Measurements from ENCODE around the gene FBXL19. TPM values are rescaled to one million over a fixed set of nuclear protein-coding genes. Genes with fewer than 3 reads are reported as not detected.
"Not testable (repeated sequence)": the region's sequence is repeated elsewhere in the genome, so short reads cannot be mapped to it uniquely, and the experiment has no call there.

Gene FBXL19
- total RNA-seq, 1 experiment from 2014 or later: 89.8 TPM

DNA sequence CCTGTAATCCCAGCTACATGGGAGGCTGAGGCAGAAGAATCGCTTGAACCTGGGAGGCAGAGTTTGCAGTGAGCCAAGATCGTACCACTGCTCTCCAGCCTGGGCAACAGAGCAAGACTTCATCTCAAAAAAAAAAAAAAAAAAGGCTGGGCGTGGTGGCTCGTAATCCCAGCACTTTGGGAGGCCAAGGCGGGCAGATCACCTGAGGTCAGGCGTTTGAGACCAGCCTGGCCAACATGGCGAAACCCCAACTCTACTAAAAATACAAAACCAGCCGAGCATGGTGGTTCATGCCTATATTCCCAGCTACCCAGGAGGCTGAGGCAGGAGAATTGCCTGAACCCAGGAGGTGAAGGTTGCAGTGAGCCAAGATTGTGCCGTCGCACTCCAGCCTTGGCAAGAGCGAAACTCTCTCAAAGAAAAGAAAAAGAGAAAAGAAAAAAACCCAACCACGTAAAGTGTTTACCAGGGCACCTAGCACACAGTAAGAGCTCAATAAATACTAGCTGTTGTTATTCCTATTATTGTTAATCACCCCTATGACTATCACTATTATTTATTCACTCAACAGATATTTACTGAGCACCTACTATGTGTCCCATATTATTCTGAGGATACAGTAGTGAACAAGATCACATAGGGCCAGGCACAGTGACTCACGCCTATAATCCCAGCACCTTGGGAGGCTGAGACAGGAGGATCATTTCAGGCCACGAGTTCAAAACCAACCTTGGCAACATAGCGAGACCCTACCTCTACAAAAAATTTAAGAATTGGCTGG is 32.1 kb upstream of the FBXL19 start:
- DNase-seq; H3K4me3 ChIP-seq (ENCODE audit: insufficient read depth, low read depth, low read length); H3K36me3 ChIP-seq (replicated peaks; ENCODE audit: control insufficient read depth, insufficient read depth, low read length); H3K27me3 ChIP-seq (ENCODE audit: control insufficient read depth, insufficient read depth, low read length): not testable (repeated sequence)

DNA sequence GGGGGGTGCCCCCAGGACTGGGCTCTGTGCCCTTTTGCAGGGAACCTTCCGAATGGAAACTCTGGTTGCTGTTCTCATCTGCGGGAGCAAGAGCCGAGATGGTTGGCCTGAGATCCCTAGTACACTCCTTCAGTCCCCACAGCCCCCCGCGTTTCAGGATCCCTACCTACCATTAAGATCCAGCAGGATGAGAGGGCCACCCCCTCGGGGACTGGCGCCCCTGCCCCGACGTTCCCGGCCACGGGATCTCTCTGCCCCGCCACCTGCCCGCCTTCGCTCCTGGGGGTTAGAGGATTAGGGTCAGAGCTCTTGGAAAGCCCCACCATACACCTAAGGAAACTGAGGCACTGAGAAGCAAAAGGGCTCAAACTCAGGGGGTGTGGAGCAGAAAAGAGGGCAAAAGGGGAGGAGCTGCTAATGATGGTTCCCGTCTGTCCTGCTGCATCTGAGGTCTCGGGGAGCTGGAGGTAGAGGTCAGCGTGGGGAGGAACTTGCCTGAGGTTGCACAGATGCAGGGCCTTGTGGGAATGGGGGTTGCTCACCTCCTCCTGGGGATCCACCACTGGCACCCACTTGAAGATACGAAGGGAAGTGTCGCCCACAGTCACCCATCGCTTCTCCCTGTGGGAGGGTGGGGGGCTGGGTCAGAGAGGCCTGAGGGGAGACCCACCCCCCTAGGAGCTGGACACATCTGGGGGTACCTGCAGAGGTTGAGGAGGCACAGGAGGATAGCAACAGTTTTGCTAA is 30.5 kb upstream of the FBXL19 start:
- Histone ChIP-seq H3K27me3 (ENCODE audit: control insufficient read depth, insufficient read depth, low read length) (peaks cover 5% of the 10 kb centered on the region; the same call in 1 of the 2 replicates), H3K4me3 (ENCODE audit: insufficient read depth, low read depth, low read length) (peak overlapping the region; percentile 93), H3K36me3 (replicated peaks; ENCODE audit: control insufficient read depth, insufficient read depth, low read length) (peaks cover 4% of the 10 kb centered on the region)
- peak; percentile 53 for DNase-seq

DNA sequence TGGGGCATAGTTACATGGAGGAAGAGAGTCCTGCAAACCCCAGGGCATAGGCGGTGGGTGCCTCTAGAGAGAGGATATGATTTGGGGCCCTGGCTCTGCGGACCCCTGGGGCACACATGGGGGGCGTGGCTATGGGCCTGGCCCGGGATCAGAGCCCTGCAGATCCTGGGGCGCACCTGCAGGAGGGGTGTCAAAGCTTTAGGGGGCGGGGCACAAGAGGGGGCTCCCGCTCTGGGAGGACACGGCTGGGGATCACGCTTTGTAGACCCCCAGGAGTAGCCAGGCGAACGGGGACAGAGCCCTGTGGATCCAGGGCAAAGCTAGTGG is 30.0 kb upstream of the FBXL19 start:
- peaks cover 5% of the 10 kb centered on the region; the same call in 1 of the 2 replicates for H3K27me3 ChIP-seq (ENCODE audit: control insufficient read depth, insufficient read depth, low read length)
- H3K36me3 ChIP-seq (replicated peaks; ENCODE audit: control insufficient read depth, insufficient read depth, low read length): peaks cover 4% of the 10 kb centered on the region
- peak; percentile 82 for DNase-seq
- H3K4me3 ChIP-seq (ENCODE audit: insufficient read depth, low read depth, low read length): peak overlapping the region; percentile 93

DNA sequence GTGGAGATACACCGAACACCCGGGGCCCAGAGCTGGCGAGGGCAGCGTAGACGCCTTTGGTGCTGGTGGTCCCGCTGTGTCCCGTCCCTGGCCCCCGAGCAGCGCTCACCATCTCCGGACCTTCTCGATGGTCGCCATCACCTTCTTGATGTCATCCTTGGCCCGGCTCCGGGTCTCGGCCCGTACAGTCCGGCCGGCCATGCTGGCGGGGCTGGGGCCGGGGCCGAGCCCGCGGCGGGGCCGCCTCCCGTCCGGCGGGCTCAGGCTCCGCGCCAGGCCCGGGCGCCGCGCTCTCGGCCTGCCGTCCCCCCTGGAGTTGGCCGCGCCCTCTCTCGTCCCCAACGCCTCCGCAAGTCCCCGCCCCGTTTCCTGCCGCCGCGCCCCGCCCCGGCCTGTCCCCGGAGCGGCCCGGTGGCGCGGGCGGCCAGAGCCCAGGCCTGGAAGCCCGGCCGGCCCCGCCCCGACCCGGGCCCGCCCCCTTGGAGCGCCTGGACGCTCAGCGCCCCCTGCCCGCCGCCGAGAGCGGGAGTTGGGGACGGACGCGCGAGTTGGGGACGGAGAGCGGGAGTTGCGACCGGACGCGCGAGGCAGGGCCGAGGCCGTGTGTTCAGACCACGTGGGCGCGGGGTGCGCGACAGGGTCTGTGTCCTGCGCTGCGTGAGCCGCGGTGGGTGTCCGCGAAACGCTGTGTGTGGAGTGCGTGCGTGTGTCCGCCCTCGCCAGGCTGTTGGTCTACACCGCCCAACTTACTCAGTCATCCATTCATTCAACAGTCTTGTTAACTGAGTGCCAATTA is 29.4 kb upstream of the FBXL19 start, which contains the start of gene BCL7C:
Gene BCL7C (minus strand): TSS at position 334 of the 796 bp plus-strand sequence. CDS start 133 bp downstream, at position 201.
- peak; percentile 98 for DNase-seq
- Histone ChIP-seq H3K27me3 (ENCODE audit: control insufficient read depth, insufficient read depth, low read length) (peaks cover 5% of the 10 kb centered on the region; the same call in 1 of the 2 replicates), H3K36me3 (replicated peaks; ENCODE audit: control insufficient read depth, insufficient read depth, low read length) (peaks cover 3% of the 10 kb centered on the region), H3K4me3 (ENCODE audit: insufficient read depth, low read depth, low read length) (peak within 1 kb of the TSS; percentile 93)

DNA sequence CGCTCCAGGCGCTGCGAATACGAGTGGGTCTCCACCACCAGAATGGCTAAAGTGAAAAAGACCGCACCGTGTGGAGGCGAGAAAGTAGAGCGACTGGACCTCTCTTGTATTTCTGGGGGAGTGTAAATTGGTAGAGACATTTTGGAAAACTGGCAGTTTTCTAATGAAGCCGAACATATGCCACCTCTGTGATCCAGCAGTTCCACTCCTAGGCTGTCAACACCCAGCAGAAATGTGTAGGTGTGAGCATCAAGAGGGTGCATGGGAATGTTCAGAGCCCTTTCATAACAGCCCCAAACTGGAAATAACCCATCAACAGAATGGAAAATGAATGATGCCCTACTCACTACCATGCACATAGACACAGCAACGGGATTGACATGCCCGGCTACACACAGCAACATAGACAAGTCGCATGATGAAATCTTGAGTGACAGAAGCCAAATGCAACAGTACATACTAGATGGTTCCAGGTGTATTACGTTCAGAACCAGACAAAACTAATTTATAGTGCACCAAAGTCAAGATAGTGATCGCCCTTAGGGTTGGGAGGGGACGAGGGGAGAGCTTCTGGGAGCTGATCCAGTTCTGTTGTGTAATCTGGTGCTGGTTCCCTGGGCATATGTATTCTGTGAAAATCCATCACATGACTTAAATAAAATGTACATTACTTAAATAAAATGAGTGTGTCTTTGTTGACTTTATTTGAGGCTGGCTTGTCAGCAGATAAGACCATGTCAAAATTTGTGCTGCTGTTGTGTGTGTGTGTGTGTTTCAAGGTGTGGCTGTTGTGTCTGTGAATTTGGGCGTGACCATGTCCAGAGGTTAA is 28.6 kb upstream of the FBXL19 start:
- H3K4me3 ChIP-seq (ENCODE audit: insufficient read depth, low read depth, low read length): peak overlapping the region; percentile 65

DNA sequence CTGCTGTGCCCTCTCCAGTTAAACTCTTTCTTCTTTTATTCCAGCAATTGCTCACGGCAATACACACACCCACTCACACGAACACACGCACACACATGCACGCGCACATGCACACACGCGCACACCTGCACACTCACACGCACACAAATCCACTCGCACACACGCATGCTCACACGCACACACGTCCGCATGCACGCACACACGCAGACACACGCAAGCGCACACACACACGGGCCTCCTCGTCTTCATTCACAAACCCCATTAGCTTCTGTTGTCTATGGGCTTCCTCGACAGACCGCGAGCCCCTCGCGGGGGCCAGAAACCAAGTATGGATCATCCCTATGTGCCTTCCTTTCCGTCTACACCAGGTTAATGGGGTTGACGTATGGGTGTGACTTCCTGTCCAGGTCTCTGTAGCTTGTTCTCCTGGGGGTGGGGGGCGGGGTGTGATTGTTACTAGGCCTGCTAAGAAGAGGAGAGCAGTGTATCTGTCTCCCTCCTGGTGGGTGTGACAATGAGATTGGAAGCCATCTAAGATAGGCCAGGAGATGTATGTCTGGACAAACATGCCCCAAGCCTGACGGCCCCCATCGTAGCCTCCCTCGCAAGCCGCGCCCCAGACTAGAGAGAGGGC is 27.6 kb upstream of the FBXL19 start:
- H3K4me3 ChIP-seq (ENCODE audit: insufficient read depth, low read depth, low read length): peak overlapping the region; percentile 60
- no peak for DNase-seq
- no peaks in the 10 kb centered on the region for H3K36me3 ChIP-seq (replicated peaks; ENCODE audit: control insufficient read depth, insufficient read depth, low read length)
- H3K27me3 ChIP-seq (ENCODE audit: control insufficient read depth, insufficient read depth, low read length): peaks cover 5% of the 10 kb centered on the region; the same call in 1 of the 2 replicates

More for the DNA sequence above, 28.6 kb upstream of the FBXL19 start:
- DNase-seq: no peak
- Histone ChIP-seq H3K27me3 (ENCODE audit: control insufficient read depth, insufficient read depth, low read length) (peaks cover 5% of the 10 kb centered on the region; the same call in 1 of the 2 replicates), H3K36me3 (replicated peaks; ENCODE audit: control insufficient read depth, insufficient read depth, low read length) (no peaks in the 10 kb centered on the region)

DNA sequence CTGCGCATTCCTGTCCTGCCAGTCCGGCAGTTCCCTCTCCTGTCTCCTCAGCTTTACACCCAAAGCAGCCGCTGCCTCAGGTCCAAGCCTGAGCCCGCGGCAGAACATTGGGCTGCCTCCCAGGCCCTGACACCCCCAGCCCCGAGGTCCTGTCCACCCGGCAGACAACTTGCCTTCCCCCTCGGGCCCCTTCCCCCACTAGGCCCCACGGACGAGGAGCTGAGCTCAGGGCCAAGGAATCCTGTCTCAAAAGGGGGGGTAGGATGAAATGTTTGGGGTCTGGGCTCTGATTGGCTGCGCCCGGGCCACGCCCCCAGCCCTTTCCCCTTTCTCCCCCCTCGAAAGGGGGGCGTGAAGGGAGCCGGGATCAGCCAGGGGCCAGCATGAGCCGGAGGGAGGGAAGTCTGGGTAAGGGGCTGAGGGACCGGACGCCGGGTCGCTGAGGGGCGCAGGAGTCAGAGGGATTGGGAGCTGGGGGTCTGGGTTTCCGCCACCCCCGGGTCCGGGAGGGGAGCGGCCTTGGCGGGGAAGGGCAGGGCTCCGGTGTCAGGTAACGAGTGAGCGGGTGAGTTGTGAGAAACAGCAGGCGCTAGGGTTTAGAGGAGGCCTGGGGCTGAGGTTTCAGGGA is 27.0 kb upstream of the FBXL19 start, which contains the start of gene CTF1:
Gene CTF1 (plus strand): TSS at position 354 of the 628 bp plus-strand sequence. CDS start 30 bp downstream, at position 384.
- DNase-seq: peak; percentile 94
- Histone ChIP-seq H3K4me3 (ENCODE audit: insufficient read depth, low read depth, low read length) (peak within 1 kb of the TSS; percentile 60), H3K27me3 (ENCODE audit: control insufficient read depth, insufficient read depth, low read length) (peaks cover 5% of the 10 kb centered on the region; the same call in 1 of the 2 replicates), H3K36me3 (replicated peaks; ENCODE audit: control insufficient read depth, insufficient read depth, low read length) (no peaks in the 10 kb centered on the region)

DNA sequence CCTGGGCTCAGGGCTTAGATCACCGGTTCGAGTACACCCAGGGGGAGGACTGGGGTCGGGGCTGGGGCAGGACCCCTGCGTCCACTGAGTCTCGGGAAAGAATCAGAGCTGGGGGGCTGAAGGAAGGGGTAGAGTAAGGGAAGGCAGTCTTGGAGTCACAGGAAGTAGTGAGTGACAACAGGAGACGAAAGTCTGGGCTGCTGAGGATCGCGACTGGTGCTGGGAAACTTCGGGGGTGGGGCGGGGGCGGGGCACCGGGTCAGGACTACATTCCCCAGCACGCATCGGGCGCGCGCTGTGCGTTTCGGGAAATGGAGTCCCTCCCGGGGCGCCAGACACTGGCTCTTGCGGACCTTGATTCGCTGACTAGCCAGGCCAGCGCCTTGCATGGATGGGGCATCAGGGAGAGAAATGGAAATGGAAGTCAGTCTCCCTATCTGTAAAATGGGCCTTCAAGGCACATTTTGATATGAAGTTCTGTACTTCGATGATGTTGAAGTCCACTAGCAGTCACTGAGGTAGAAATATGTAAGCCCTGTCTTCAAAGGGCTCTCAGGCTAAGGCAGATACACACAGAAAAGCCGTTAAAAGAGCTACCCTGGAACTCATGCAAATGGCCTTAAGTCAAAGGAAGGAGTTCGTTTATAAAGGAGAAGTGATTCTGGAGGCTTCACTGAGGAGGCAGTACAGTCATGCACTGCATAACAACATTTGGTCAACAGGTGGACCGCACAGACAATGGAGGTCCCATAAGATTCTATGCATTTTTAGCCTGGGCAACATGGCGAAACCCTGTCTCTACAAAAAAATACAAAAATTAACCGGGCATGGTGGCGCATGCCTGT is 26.3 kb upstream of the FBXL19 start:
- DNase-seq: peak; percentile 95
- H3K27me3 ChIP-seq (ENCODE audit: control insufficient read depth, insufficient read depth, low read length): peaks cover 5% of the 10 kb centered on the region
- no peaks in the 10 kb centered on the region for H3K36me3 ChIP-seq (replicated peaks; ENCODE audit: control insufficient read depth, insufficient read depth, low read length)
- peak overlapping the region; percentile 60 for H3K4me3 ChIP-seq (ENCODE audit: insufficient read depth, low read depth, low read length)

DNA sequence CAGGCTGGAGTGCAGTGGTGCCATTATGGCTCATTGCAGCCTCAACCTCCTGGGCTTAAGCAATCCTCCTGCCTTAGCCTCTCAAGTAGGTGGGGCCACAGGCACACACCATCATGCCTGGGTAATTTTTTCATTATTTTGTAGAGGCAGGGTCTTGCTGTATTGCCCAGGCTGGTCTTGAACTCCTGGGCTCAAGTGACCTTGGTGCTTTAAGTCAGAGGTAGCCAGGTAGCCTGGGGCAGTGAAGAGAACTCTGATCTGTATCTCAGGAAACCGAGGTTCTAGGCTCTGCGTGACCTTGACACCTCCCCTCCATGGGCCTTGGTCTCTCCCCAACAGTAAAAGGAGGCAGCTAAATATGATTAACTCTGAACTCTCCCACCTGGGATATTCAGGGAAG is 23.6 kb upstream of the FBXL19 start:
- H3K27me3 ChIP-seq (ENCODE audit: control insufficient read depth, insufficient read depth, low read length): no peaks in the 10 kb centered on the region; the same call in none of the 2 replicates

DNA sequence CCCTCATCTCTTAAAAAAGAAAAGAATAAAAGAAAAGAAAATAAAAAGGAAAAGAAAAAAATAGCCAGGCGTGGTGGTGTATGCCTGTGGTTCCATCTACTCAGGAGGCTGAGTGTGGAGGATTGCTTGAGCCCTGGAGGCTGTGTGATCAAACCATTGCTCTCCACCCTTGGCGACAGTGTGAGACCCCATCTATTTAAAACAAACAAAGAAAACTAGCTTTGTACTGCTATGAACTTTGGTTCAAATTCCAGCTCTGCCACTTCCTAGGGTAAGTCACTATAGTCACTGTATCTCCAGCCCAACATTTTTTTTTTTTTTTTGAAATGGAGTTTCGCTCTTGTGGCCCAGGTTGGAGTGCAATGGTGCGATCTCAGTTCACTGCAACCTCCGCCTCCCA is 22.8 kb upstream of the FBXL19 start:
- no peak for DNase-seq
- Histone ChIP-seq H3K27me3 (ENCODE audit: control insufficient read depth, insufficient read depth, low read length) (no peaks in the 10 kb centered on the region; the same call in 1 of the 2 replicates), H3K36me3 (replicated peaks; ENCODE audit: control insufficient read depth, insufficient read depth, low read length) (no peaks in the 10 kb centered on the region), H3K4me3 (ENCODE audit: insufficient read depth, low read depth, low read length) (no peak overlapping the region)

More for the DNA sequence above, 23.6 kb upstream of the FBXL19 start:
- H3K4me3 ChIP-seq (ENCODE audit: insufficient read depth, low read depth, low read length): no peak overlapping the region
- peak; percentile 6 for DNase-seq
- no peaks in the 10 kb centered on the region for H3K36me3 ChIP-seq (replicated peaks; ENCODE audit: control insufficient read depth, insufficient read depth, low read length)

DNA sequence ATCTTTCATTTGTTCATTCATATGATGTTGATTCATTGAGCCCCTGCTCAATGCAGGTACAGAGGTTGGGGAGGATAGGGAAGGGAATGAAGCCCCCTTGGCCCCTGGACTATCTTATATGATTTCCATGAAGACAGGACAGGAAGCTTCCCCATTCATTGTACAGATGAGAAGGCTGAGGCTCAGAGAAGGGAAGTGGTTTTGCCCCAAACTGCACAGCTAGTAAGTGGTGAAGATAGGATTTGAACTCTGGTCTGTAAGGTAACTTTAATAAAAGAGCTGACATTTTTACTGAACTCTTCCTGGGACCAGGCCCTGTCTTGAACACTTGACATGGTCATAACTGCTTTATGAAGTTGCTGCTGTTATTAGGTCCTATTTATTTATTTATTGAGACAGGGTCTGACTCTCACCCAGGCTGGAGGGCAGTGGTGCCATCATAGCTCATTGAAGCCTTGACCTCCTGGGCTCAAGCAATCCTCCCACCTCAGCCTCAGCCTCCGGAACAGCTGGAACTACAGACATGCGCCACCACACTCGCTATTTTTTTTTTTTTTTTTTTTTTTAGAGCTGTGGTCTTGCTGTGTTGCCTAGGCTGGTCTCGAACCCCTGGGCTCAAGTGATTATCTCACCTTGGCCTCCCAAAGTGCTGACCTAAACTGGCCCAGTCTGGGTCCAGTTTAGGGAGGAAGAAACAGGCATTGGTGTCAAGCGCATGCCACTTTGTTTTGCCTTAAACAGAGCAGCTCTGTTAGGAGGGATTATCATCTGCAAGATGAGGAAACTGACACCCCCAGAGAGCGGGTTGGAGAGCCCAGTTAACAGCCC is 22.0 kb upstream of the FBXL19 start:
- H3K27me3 ChIP-seq (ENCODE audit: control insufficient read depth, insufficient read depth, low read length): no peaks in the 10 kb centered on the region; the same call in 1 of the 2 replicates
- peak overlapping the region; percentile 38 for H3K4me3 ChIP-seq (ENCODE audit: insufficient read depth, low read depth, low read length)
- DNase-seq: peak; percentile 7
- no peaks in the 10 kb centered on the region for H3K36me3 ChIP-seq (replicated peaks; ENCODE audit: control insufficient read depth, insufficient read depth, low read length)
